B cell (primary cell): Measurements from ENCODE around the gene CDS1. TPM values are rescaled to one million over a fixed set of nuclear protein-coding genes. Genes with fewer than 3 reads are reported as not detected.

ENCODE experiments used
- ATAC-seq: fragments of 200-7000 bp; cut with Tn5 transposase; one replicate; pipeline ENCODE4 v1.10.0; 2021; ENCODE audit warnings: low read depth, mild to moderate bottlenecking, moderate number of reproducible peaks, moderate library complexity
- CTCF ChIA-PET: fragments of 350-600 bp; sonication (Branson Sonifier 250); formaldehyde crosslinking; loops from one replicate; lab custom pipeline; 2021; ENCODE audit warnings: antibody characterized with exemption, inconsistent platforms; lab: Charles Lee
- POLR2A ChIA-PET: fragments of 350-600 bp; sonication (Branson Sonifier 250); formaldehyde crosslinking; loops from one replicate; lab custom pipeline; 2021; ENCODE audit warnings: antibody characterized with exemption; lab: Charles Lee
- DNase-seq: peaks from one replicate; pipeline ENCODE4 v3.0.0; 2013
- H2AFZ ChIP-seq: 2 replicates; pipeline ENCODE4 v1.6.1; 2012; ENCODE audit warnings: mild to moderate bottlenecking, low read depth, low read length; ENCODE audit not compliant: insufficient read depth, poor library complexity, severe bottlenecking
- H3K27ac ChIP-seq, 2 donors: 1 replicate in 1 of 2; 2 replicates in 1 of 2; pipeline ENCODE4 v1.5.1; 2012 to 2013; ENCODE audit warnings: low read length in 2 of 2, mild to moderate bottlenecking in 2 of 2, moderate library complexity in 1 of 2
- H3K27me3 ChIP-seq, 4 experiments: fragments of 200-600 bp in 1 of 4; sonication (generic) in 1 of 4; replicated peaks in 1 of 4; 1 replicate in 2 of 4; 2 replicates in 2 of 4; pipeline versions ENCODE4 v1.6.1 to v1.7.0; 2013 to 2016; ENCODE audit warnings: low read length in 3 of 4, mild to moderate bottlenecking in 2 of 4, mixed read lengths in 1 of 4, moderate library complexity in 1 of 4; ENCODE audit not compliant: insufficient read depth in 4 of 4, control insufficient read depth in 3 of 4; ENCODE audit errors: control extremely low read depth in 1 of 4
- H3K36me3 ChIP-seq, 2 experiments: replicated peaks in 1 of 2; 1 replicate in 1 of 2; 2 replicates in 1 of 2; pipeline versions ENCODE4 v1.6.1 to v1.7.1; 2013; ENCODE audit warnings: low read length in 1 of 2; ENCODE audit not compliant: insufficient read depth in 2 of 2, control insufficient read depth in 1 of 2; ENCODE audit errors: control extremely low read depth in 1 of 2, extremely low read depth in 1 of 2
- H3K4me1 ChIP-seq, 2 donors: fragments of 200-600 bp in 1 of 2; sonication (generic) in 1 of 2; 1 replicate in 1 of 2; 2 replicates in 1 of 2; pipeline versions ENCODE4 v1.5.1 to v1.6.1; 2013 to 2017; ENCODE audit warnings: low read length in 2 of 2; ENCODE audit not compliant: control insufficient read depth in 2 of 2, insufficient read depth in 2 of 2
- H3K4me2 ChIP-seq: replicated peaks from 2 replicates; pipeline ENCODE3; 2012; ENCODE audit warnings: mild to moderate bottlenecking, low read depth, low read length; ENCODE audit not compliant: poor library complexity, severe bottlenecking
- H3K4me3 ChIP-seq, 5 experiments: fragments of 200-600 bp in 1 of 5; sonication (generic) in 1 of 5; 1 replicate in 3 of 5; 2 replicates in 2 of 5; pipeline versions ENCODE4 v1.5.1 to v1.7.0; 2011 to 2016; ENCODE audit warnings: low read length in 4 of 5, mild to moderate bottlenecking in 4 of 5, low read depth in 2 of 5, control low read depth in 1 of 5, moderate library complexity in 1 of 5; ENCODE audit not compliant: insufficient read depth in 1 of 5; ENCODE audit errors: control extremely low read depth in 1 of 5, extremely low read depth in 1 of 5
- H3K79me2 ChIP-seq: fragments of 200-600 bp; sonication (generic); one replicate; pipeline ENCODE4 v1.6.0; 2016; ENCODE audit warnings: low read length; ENCODE audit not compliant: control insufficient read depth, insufficient read depth
- H3K9ac ChIP-seq: fragments of 200-600 bp; sonication (generic); 2 replicates; pipeline ENCODE4 v1.6.1; 2017; ENCODE audit warnings: mild to moderate bottlenecking, low read length, moderate library complexity
- H3K9me3 ChIP-seq, 3 donors: one replicate each; pipeline versions ENCODE4 v1.6.1 to v1.7.1; 2013; ENCODE audit warnings: low read length in 2 of 3; ENCODE audit not compliant: control insufficient read depth in 2 of 3, insufficient read depth in 1 of 3; ENCODE audit errors: control extremely low read depth in 1 of 3
- H4K20me1 ChIP-seq: 2 replicates; pipeline ENCODE4 v1.6.0; 2012; ENCODE audit warnings: mild to moderate bottlenecking, low read length; ENCODE audit not compliant: insufficient read depth, control insufficient read depth, poor library complexity, severe bottlenecking
- H3K27ac Mint-ChIP-seq: one replicate; pipeline ENCODE4 v1.8.0; 2021; ENCODE audit warnings: mixed read lengths
- H3K27me3 Mint-ChIP-seq: one replicate; pipeline ENCODE4 v1.8.0; 2021; ENCODE audit warnings: mixed read lengths
- H3K4me1 Mint-ChIP-seq: one replicate; pipeline ENCODE4 v1.8.0; 2021; ENCODE audit warnings: mixed read lengths
- H3K4me3 Mint-ChIP-seq: one replicate; pipeline ENCODE4 v1.8.0; 2021; ENCODE audit warnings: mixed read lengths
- H3K9me3 Mint-ChIP-seq: one replicate; pipeline ENCODE4 v1.8.0; 2022; ENCODE audit warnings: mixed read lengths; ENCODE audit not compliant: insufficient read depth
- CTCF ChIP-seq: fragments of 200-600 bp; IDR thresholded peaks from one replicate; pipeline ENCODE4 v1.8.0; 2022; ENCODE audit warnings: antibody characterized with exemption, mild to moderate bottlenecking
- EZH2 ChIP-seq: IDR thresholded peaks from 2 replicates; pipeline ENCODE4 v1.6.1; 2012; ENCODE audit warnings: borderline replicate concordance, low read depth, mild to moderate bottlenecking, moderate library complexity, low read length; ENCODE audit not compliant: insufficient read depth, poor library complexity, severe bottlenecking
- WGBS: methylation state at CpG from one replicate; pipeline ENCODE4 v1.1.5; 2013; ENCODE audit warnings: missing lambda C conversion rate; ENCODE audit not compliant: insufficient coverage; 5-methylcytosine and 5-hydroxymethylcytosine counted together
- intact Hi-C: fragments of 100-400 bp; cut with micrococcal nuclease; formaldehyde crosslinking; loops from one replicate; pipeline ENCODE4 v1.10.0; 2022
- polyA plus RNA-seq: library from polyadenylated mRNA; depleted of rRNA; stranded (reverse); fragments of >200 nt; gene quantifications from 2 replicates; pipeline ENCODE4 v1.2.3, GENCODE V29; 2012
- total RNA-seq, 2 donors: library from RNA; stranded (reverse); fragments of 120-200 nt in 1 of 2; gene quantifications; 1 replicate in 1 of 2; 2 replicates in 1 of 2; pipeline versions ENCODE4 v1.2.3 to v1.2.4, GENCODE V29; 2013 to 2022

The CDS1 gene
- total and polyA plus RNA-seq, 2 donors (not counting 1 experiment from before 2014, with no cell fraction given), result 0.03 to 0.15 TPM

- no peak overlapping the region for H3K9ac ChIP-seq
- H3K36me3 ChIP-seq, result no peaks in the 10 kb centered on the region
- no peak overlapping the region for H3K27ac ChIP-seq
- no peak overlapping the region for H2AFZ ChIP-seq
- H3K9me3 Mint-ChIP-seq, result no peaks in the 10 kb centered on the region
- CTCF ChIA-PET, result no interaction called here
- peaks cover 0 to 4% (median 0%) of the 10 kb centered on the region in 4 experiments for H3K27me3 ChIP-seq
- TF ChIP-seq EZH2, result no peak
- no peaks in the 10 kb centered on the region for H3K4me1 Mint-ChIP-seq
- peaks cover 0 to 6% (median 0%) of the 10 kb centered on the region in 3 donors for H3K9me3 ChIP-seq
- no peak overlapping the region for H3K4me3 Mint-ChIP-seq
- H3K4me1 ChIP-seq, result no peaks in the 10 kb centered on the region
- peaks cover 6% of the 10 kb centered on the region for H3K27me3 Mint-ChIP-seq
- DNase-seq, result no peak
- H3K27ac Mint-ChIP-seq, result no peak overlapping the region
- intact Hi-C loops, result no loop called here
- POLR2A ChIA-PET, result no interaction called here
- no peak overlapping the region for H3K4me3 ChIP-seq
- no peak for ATAC-seq
- H3K4me2 ChIP-seq, result no peak overlapping the region
- no peaks in the 10 kb centered on the region for H3K79me2 ChIP-seq
- no peaks in the 10 kb centered on the region for H4K20me1 ChIP-seq
Measured at GRCh38 chr4:84638092-84638491, 55.2 kb downstream of the CDS1 start.

GRCh38 chr4:84639145-84639544 is 56.2 kb downstream of the CDS1 start:
- H4K20me1 ChIP-seq, result no peaks in the 10 kb centered on the region
- H3K9me3 Mint-ChIP-seq, result no peaks in the 10 kb centered on the region
- H3K4me2 ChIP-seq, result no peak overlapping the region
- no peak overlapping the region for H3K4me3 ChIP-seq
- H3K4me3 Mint-ChIP-seq, result no peak overlapping the region
- no peaks in the 10 kb centered on the region for H3K36me3 ChIP-seq
- H3K79me2 ChIP-seq, result no peaks in the 10 kb centered on the region
- H3K27me3 Mint-ChIP-seq, result peaks cover 6% of the 10 kb centered on the region
- intact Hi-C loops, result no loop called here
- no peak overlapping the region for H2AFZ ChIP-seq
- TF ChIP-seq CTCF, result no peak
- no peak for TF ChIP-seq EZH2
- CTCF ChIA-PET, result no interaction called here
- H3K9me3 ChIP-seq, result peaks cover 0 to 6% (median 0%) of the 10 kb centered on the region in 3 donors
- H3K4me1 Mint-ChIP-seq, result no peaks in the 10 kb centered on the region
- H3K4me1 ChIP-seq, result no peaks in the 10 kb centered on the region
- peaks cover 0 to 4% (median 0%) of the 10 kb centered on the region in 4 experiments for H3K27me3 ChIP-seq
- no peak overlapping the region for H3K27ac ChIP-seq
- ATAC-seq (no peak), DNase-seq (no peak)
- no peak overlapping the region for H3K9ac ChIP-seq
- H3K27ac Mint-ChIP-seq, result no peak overlapping the region
- POLR2A ChIA-PET, result no interaction called here
- 100% methylated on average over 1 of the region's 1 CpG for WGBS
